HCT116 (cell line): ENCODE measurements around the gene NUB1. TPM values are rescaled to one million over a fixed set of nuclear protein-coding genes. Genes with fewer than 3 reads are reported as not detected.

Source experiments
- ATAC-seq: fragments of 200-7000 bp; cut with Tn5 transposase; 2 replicates; pipeline ENCODE4 v1.9.1; 2020; ENCODE audit warnings: mild to moderate bottlenecking, moderate library complexity
- BruUV-seq: library from RNA; stranded (reverse); fragments of 400-500 nt; replicated peaks from 2 replicates; lab custom pipeline; 2021; lab: Mats Ljungman, UMichigan
- CTCF ChIA-PET: fragments of 300-600 bp; sonication (Branson Sonifier 250); formaldehyde crosslinking; loops from one replicate; lab custom pipeline; 2021; ENCODE audit warnings: antibody characterized with exemption; lab: Charles Lee
- POLR2A ChIA-PET: fragments of 300-600, 350-600 bp; sonication (Branson Sonifier 250); formaldehyde crosslinking; loops from one replicate; lab custom pipeline; 2021; ENCODE audit warnings: antibody characterized with exemption; lab: Charles Lee
- RAD21 ChIA-PET, 2 experiments: fragments of 300-600 bp; sonication (Branson Sonifier 250); formaldehyde crosslinking; loops; one replicate each; lab custom pipeline; 2023; ENCODE audit warnings: low total read pairs in 2 of 2; ENCODE audit not compliant: uncharacterized antibody in 2 of 2, unreplicated experiment in 2 of 2, low non-redundant PET in 1 of 2; lab: Charles Lee
- DNase-seq: peaks from one replicate; pipeline ENCODE4 v3.0.0-alpha.2; 2010; ENCODE audit warnings: low read depth, low spot score
- H2AFZ ChIP-seq: fragments of 200-600 bp; shearing (Covaris generic), sonication (generic); 2 replicates; pipeline ENCODE4 v1.6.1; 2017; ENCODE audit warnings: low read depth, mixed run types, mixed read lengths, antibody characterized with exemption, low read length; ENCODE audit not compliant: poor library complexity, severe bottlenecking
- H3K27ac ChIP-seq: 2 replicates; pipeline ENCODE4 v1.5.1; 2012; ENCODE audit warnings: low read depth, low read length
- H3K27me3 ChIP-seq: fragments of 200-600 bp; sonication (generic); 2 replicates; pipeline ENCODE4 v1.6.1; 2016; ENCODE audit warnings: mixed run types, low read length, mixed read lengths; ENCODE audit not compliant: insufficient read depth
- H3K36me3 ChIP-seq, 2 experiments: fragments of 200-500 bp in 1 of 2; fragments of 200-600 bp in 1 of 2; sonication (Bioruptor generic) in 1 of 2; sonication (generic) in 1 of 2; 2 replicates each; pipeline versions ENCODE4 v1.5.1 to v1.6.1; 2014 to 2016; ENCODE audit warnings: low read length in 2 of 2, inconsistent platforms in 1 of 2, mixed read lengths in 1 of 2, mixed run types in 1 of 2; ENCODE audit not compliant: insufficient read depth in 2 of 2, control insufficient read depth in 1 of 2
- H3K4me1 ChIP-seq, 2 experiments: fragments of 200-600 bp in 1 of 2; sonication (generic) in 1 of 2; 2 replicates each; pipeline versions ENCODE4 v1.5.1 to v1.6.1; 2012 to 2017; ENCODE audit warnings: low read length in 2 of 2, inconsistent platforms in 1 of 2, mild to moderate bottlenecking in 1 of 2, mixed read lengths in 1 of 2, mixed run types in 1 of 2, moderate library complexity in 1 of 2; ENCODE audit not compliant: insufficient read depth in 2 of 2, control insufficient read depth in 1 of 2
- H3K4me2 ChIP-seq: fragments of 200-600 bp; sonication (generic); 2 replicates; pipeline ENCODE4 v1.6.1; 2017; ENCODE audit warnings: mixed run types, low read length, mixed read lengths
- H3K4me3 ChIP-seq, 2 experiments: fragments of 200-600 bp in 1 of 2; sonication (generic) in 1 of 2; replicated peaks in 1 of 2; 2 replicates each; pipeline ENCODE4 v1.5.1; 2011 to 2016; ENCODE audit warnings: low read length in 2 of 2, control low read depth in 1 of 2, low read depth in 1 of 2, mild to moderate bottlenecking in 1 of 2, mixed read lengths in 1 of 2, mixed run types in 1 of 2
- H3K79me2 ChIP-seq: fragments of 200-600 bp; sonication (generic); 2 replicates; pipeline ENCODE4 v1.6.1; 2017; ENCODE audit warnings: mild to moderate bottlenecking, mixed run types, low read length, moderate library complexity, mixed read lengths; ENCODE audit not compliant: insufficient read depth
- H3K9ac ChIP-seq: fragments of 200-600 bp; sonication (generic); 2 replicates; pipeline ENCODE4 v1.6.1; 2016; ENCODE audit warnings: low read length, mixed read lengths
- H3K9me2 ChIP-seq: fragments of 200-600 bp; sonication (generic), shearing (Covaris generic); 2 replicates; pipeline ENCODE4 v1.6.1; 2017; ENCODE audit warnings: mixed run types, mild to moderate bottlenecking, moderate library complexity; ENCODE audit not compliant: insufficient read depth
- H3K9me3 ChIP-seq, 2 experiments: fragments of 200-500 bp in 1 of 2; fragments of 200-600 bp in 1 of 2; sonication (Bioruptor generic) in 1 of 2; sonication (generic) in 1 of 2; 2 replicates each; pipeline ENCODE4 v1.6.1; 2014 to 2017; ENCODE audit warnings: low read length in 2 of 2, mixed read lengths in 2 of 2, inconsistent platforms in 1 of 2, low read depth in 1 of 2, mild to moderate bottlenecking in 1 of 2, mixed run types in 1 of 2, moderate library complexity in 1 of 2; ENCODE audit not compliant: control insufficient read depth in 1 of 2, insufficient read depth in 1 of 2
- H4K20me1 ChIP-seq: fragments of 200-600 bp; sonication (generic), shearing (Covaris generic); 2 replicates; pipeline ENCODE4 v1.6.1; 2017; ENCODE audit warnings: mixed run types, mild to moderate bottlenecking, moderate library complexity; ENCODE audit not compliant: insufficient read depth
- CBX3 ChIP-seq: IDR thresholded peaks from 2 replicates; pipeline ENCODE4 v1.6.1; 2012; ENCODE audit warnings: low read depth
- EGR1 ChIP-seq: IDR thresholded peaks from 2 replicates; pipeline ENCODE4 v1.6.1; 2012; ENCODE audit warnings: low read depth
- ELF1 ChIP-seq: IDR thresholded peaks from 2 replicates; pipeline ENCODE4 v1.6.1; 2012; ENCODE audit warnings: low read depth, borderline replicate concordance
- EZH2phosphoT487 ChIP-seq: fragments of 200-600 bp; IDR thresholded peaks from 2 replicates; pipeline ENCODE4 v1.6.1; 2018; ENCODE audit warnings: antibody characterized with exemption, borderline replicate concordance
- JUND ChIP-seq: IDR thresholded peaks from 2 replicates; pipeline ENCODE4 v1.6.1; 2012
- MAX ChIP-seq: IDR thresholded peaks from 2 replicates; pipeline ENCODE4 v1.6.1; 2012
- POLR2A ChIP-seq: IDR thresholded peaks from 2 replicates; pipeline ENCODE4 v1.7.0; 2011; ENCODE audit warnings: borderline replicate concordance; ENCODE audit not compliant: insufficient read depth, insufficient read length; ENCODE audit errors: extremely low read depth
- REST ChIP-seq: IDR thresholded peaks from 2 replicates; pipeline ENCODE4 v1.6.1; 2012; ENCODE audit warnings: low read depth
- SIN3A ChIP-seq: IDR thresholded peaks from 2 replicates; pipeline ENCODE4 v1.6.1; 2012; ENCODE audit warnings: low read depth
- SP1 ChIP-seq: IDR thresholded peaks from 2 replicates; pipeline ENCODE4 v1.6.1; 2012; ENCODE audit warnings: low read depth
- SRF ChIP-seq: IDR thresholded peaks from 2 replicates; pipeline ENCODE4 v1.6.1; 2012; ENCODE audit warnings: low read depth
- TCF7L2 ChIP-seq: IDR thresholded peaks from 2 replicates; pipeline ENCODE4 v1.7.0; 2011; ENCODE audit warnings: borderline replicate concordance, inconsistent platforms; ENCODE audit not compliant: insufficient read depth, insufficient read length; ENCODE audit errors: extremely low read depth
- ZBTB33 ChIP-seq: IDR thresholded peaks from 2 replicates; pipeline ENCODE4 v1.6.1; 2011; ENCODE audit warnings: mild to moderate bottlenecking, low read length, moderate library complexity; ENCODE audit not compliant: insufficient replicate concordance; ENCODE audit errors: extremely low read depth
- intact Hi-C: fragments of 100-400 bp; cut with micrococcal nuclease; formaldehyde crosslinking; loops from 2 replicates; pipeline ENCODE4 v1.10.0; 2022
- total RNA-seq: library from RNA; stranded (reverse); gene quantifications from one replicate; pipeline ENCODE4 v1.2.1, GENCODE V29; 2021; ENCODE audit not compliant: unreplicated experiment

Gene NUB1
- total RNA-seq, 1 experiment from 2014 or later, result 44.0 TPM

- Histone ChIP-seq H3K27me3 (no peaks in the 10 kb centered on the region), H3K4me3 (no peak overlapping the region), H3K27ac (no peak overlapping the region), H3K36me3 (no peaks in the 10 kb centered on the region), H3K9me2 (no peaks in the 10 kb centered on the region), H4K20me1 (no peaks in the 10 kb centered on the region), H3K4me1 (peaks cover 0 to 8% of the 10 kb centered on the region in 2 experiments; a peak in 1 of 4 replicates), H3K79me2 (no peaks in the 10 kb centered on the region), H3K9ac (no peak overlapping the region), H3K9me3 (no peaks in the 10 kb centered on the region), H2AFZ (no peak overlapping the region), H3K4me2 (no peak overlapping the region)
- no peak for ATAC-seq
- BruUV-seq, result no TSS peak
- ChIA-PET RAD21 (no interaction called here), POLR2A (no interaction called here), CTCF (interaction anchor here (0.7 to 1.4 kb wide), 2 partner anchors 27 to 61 kb away, joined by 3 to 4 read pairs; no protein-coding TSS in a partner anchor)
- intact Hi-C loops, result loop anchor here (5.0 kb wide), 1 partner anchor 858 kb away; no protein-coding TSS in a partner anchor
- no peak for DNase-seq
- TF ChIP-seq ELF1 (no peak), SP1 (no peak), SRF (no peak), EZH2phosphoT487 (no peak), CBX3 (no peak), JUND (no peak), EGR1 (no peak), ZBTB33 (no peak), SIN3A (no peak), REST (no peak), TCF7L2 (no peak), POLR2A (no peak), MAX (no peak)
Measured at GRCh38 chr7:151304856-151305255, 36.8 kb upstream of the NUB1 start.
